ENCODE data around the gene CDH5. TPM values are rescaled to one million over a fixed set of nuclear protein-coding genes. Genes with fewer than 3 reads are reported as not detected.

Gene CDH5
- total RNA-seq, 1 donor from 2014 or later, result 28.5 TPM

DNA sequence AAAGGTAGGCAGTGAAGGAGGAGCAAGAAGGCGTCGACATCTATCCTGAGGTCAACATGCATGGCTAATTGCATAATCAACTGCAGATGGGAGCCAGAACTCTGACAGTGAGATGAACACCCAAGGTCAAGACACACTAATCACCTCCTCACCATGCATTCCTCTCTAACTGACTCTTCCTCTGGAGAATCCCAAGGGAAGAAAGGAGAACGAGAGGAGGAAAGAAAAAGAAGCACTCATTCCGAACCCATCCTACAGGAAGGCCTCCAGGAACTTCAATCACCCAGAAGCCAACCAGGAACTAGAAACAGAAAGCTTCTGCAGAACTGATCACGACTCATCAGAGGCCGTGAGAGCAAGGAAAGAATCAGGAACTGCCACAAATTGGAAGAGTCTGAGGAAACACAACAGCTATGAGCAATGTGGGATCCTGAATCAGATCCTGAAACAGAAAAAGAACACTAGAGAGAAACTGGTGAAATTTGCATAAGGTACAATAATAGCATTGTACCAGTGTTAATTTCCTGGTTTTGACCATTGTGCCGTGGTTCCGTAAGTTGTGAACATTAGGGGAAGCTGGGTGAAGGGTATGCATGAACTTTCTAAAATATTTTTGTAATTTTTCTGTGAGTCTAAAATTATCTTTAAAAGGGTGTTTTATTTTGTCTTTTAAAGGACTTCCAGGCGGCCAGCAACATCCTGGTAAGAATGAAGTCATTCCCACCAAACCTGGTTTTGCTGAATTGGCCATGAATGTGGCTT lies 50.6 kb downstream of the CDH5 start:
- DNase-seq, result no peak

DNA sequence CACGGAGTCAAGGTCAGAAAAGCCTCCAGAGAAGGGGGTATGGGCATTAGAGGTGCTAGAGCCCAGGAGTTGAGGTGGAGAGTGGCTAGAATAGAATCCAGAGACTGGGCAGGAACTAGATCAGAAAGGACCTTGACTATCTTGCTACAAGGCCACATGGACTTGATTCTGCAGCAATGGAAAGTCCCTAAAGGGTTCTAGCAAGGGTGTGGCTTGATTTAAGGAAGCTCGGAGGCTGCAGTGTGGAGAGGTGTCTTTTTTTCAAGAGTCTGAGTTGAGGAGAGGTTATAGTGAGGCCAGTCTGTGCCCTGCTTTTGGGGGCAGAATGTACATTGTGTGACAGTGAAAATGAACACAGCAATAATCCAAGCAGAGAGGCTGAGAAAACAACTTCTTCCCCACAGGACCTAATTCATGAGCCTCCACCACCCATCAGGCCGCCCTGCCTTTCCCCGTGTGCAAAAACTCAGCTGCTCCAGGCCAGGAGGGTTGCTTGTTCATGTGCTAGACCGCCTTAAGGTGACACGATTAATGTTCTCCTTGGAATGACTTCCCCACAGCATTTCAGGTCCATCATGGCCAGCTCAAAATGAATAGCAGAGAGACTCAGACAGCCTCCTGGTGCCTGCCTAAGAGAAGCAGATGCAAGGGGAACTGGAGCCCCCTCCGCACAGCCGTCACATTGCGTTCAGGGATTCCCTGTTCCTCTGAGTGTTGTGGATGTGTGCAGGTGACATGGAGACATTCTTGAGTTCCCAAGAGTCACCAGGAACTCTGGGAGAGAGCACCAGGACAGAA lies 51.9 kb downstream of the CDH5 start:
- no peak for DNase-seq

DNA sequence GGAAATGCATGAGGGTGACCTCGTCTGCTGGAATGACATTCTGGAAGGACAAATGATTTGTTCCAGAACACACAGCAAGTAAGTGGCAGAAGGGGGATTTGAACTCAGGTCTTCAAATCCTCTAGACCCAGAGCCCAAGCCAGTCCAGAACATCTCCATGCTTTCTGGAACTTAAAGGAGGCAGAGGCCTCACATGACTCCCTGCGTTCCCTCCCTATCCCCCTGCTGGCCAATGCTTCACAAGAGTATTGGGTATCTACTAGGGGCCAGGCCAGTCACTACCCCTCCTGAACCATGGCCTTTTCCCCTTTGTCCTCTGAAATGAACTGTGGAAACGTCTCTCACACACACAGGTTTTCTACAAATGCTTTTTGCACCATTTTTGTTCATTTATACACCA lies 53.0 kb downstream of the CDH5 start:
- no peak for DNase-seq

DNA sequence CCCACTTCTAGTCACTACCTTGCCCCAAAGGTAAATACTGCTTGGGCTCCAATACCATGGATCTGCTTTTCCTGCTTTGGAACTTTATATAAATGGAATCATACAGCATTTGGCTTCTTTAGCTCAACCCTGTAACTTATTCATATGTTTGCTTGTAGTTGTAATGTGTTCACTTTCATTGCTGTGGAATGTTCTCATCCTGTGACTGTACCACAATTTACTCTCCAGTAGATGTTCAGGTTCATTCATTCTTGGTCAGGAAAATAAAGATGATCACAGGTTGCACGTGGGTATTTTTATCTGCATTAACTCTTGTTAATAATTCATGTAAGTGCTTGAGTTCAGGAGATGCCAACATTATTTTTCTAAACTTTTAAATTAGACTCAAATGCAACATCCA lies 53.9 kb downstream of the CDH5 start:
- DNase-seq, result no peak

DNA sequence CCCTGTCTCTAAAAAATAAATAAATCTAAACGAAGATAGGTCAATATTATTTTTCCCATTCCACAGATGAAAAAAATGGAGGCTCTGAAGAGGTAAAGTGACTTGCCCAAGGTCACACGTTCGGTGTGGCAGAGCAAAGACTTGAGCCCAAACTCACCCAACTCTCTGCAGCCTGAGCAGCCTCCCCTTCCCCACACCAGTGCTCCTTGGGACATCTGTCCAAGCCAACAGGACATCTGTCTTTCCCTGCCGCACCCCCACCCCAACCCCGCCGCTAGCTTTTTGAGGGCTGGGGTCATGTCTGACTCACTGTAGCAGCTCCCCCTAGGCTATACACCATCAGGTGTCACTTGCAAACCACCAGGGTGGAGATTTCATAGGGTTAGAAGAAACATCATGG lies 55.4 kb downstream of the CDH5 start:
- no peak for DNase-seq

DNA sequence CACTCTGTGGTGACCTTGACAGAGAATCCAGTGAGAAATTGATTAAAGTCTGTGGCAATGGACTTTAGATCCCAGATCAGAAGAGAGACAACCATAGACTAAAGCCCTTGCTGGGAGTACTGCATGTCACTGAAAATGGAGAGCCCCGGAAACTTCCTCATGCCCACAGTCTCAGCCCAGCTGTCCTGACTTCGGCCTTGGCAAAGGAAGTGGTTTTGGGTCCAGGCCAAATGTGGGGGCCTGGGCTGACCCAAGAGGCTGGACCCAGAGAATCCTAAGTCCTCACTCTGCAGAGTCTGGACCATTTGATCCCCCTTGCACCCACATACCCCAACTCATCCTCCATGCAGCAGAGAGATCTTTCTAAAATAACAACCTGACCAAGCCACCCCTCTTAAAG lies 55.9 kb downstream of the CDH5 start:
- no peak for DNase-seq

DNA sequence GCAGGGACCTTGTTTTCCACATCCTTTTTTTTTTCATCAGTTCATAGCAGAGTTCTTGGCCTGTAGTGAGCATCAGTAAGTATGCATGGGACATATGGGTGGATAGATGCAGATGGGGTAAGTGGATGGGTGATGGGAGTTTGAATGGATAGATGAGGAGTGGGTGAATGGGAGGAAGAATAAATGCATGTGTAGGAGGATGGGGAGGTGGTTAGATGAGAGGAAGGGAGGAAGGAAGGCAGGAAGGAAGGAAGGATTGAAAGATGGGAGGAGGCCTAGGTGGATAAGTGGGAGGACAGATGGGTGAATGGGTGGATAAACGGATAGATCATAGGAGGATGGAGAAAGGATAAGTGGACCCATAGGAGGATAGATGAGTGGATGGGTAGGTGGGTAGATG lies 56.7 kb downstream of the CDH5 start:
- no peak for DNase-seq

DNA sequence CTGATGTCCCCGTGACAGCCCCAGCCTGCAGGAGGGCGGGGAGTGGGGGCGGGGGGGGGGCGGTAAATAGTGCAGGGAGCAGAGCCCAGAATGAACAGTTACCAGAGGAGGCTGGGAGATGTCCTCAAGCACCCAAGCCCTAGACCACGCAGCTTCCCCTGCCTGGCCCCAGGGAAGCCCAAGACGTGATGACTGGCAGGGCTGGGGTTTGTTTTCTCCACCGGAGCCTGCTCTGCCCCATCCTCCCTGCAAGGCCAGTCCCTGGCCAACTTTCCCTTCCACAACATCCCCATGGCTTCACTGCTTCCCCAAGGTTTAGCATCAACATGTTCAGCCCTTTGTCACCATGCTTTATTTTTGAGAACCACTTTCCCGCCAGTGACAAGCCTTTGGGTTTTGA lies 59.2 kb downstream of the CDH5 start:
- DNase-seq, result no peak

DNA sequence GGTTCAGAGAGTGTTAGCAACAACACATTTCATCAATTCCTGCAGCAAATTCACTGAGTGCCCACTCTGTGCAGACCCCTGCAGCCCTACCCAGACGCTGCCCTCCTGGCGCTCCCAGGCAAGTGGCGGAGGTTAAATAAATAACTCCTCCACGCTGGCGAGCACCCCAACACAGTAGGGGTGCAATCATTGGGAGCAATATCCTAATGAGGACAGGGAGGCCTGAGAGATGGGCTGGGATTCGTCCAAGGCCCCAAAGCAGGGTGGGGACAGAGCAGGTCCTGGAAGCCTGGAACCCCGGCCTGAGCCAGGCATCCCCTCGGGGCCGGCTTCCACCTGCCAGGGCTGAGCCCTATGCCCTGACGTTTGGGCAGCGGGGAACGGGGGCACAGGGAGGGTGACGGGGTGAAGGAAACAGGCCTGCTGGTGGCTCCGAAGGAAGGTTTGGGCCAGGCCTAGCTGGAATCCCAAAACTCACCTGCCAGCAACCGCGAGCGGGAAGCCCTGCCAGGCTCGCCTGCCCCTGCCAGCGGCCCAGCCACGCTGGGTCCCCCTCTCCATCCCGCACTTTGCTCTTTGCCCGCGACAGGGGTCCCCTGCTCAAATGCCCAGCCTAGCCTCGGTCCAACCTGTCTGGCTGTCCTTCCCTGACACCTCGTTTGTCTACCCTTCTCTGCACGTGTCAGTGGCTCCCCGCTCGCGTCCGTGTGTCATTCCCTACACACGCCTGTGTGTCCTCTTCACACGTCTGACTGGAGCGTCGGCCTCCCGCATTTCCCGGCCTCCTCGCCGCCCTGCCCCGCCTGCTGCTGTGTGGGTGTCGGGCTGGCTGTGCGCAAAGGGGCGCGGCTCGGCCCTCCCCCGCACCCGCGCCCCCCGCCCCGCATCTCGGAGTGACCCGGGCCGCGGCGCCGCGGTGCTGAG lies 59.9 kb downstream of the CDH5 start:
- no peak for DNase-seq

DNA sequence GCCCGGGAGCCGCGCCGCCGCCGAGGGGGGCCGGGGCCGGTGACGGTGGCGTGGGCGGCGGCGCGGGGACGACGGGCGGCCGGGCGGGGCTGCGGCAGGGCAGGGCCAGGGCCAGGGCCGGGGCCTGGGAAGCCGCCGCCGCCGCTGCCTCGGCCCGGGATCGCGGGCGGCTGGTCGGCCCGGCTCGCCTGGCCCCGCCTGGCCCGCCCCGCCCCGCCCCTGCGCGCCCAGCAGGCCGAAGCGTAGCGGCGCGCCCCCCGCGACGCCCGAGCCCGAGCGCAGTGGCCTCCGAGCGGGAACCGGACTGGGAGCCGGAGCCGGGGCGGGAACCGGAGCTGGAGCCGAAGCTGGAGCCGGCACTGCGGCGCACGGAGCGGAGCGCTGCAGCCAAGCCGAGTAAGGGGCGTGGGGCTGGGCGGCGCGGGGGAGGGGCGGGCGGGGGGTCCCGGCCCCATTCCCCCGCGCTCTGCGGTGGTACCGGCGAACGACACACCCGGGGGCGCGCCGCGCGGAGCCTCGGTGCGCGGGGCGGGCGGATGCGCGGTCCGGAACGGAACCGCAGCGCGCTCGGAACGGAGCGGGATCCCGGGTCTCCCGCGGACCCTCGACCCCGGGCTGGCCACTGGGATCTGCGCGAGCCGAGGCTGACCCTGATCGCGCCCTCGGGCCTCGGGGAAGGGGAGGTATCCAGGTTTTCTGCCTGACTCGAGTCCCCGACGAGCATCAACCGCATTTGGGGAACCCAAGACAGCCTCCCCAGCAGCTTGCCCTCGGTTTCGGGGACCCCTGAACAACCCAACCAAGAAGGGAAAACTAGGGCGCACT lies 60.8 kb downstream of the CDH5 start, which contains the start of gene BEAN1:
Gene BEAN1 (plus strand): TSS at position 260 of the 825 bp plus-strand sequence. CDS start 10,382 bp downstream, outside the sequence.
- DNase-seq, result no peak

DNA sequence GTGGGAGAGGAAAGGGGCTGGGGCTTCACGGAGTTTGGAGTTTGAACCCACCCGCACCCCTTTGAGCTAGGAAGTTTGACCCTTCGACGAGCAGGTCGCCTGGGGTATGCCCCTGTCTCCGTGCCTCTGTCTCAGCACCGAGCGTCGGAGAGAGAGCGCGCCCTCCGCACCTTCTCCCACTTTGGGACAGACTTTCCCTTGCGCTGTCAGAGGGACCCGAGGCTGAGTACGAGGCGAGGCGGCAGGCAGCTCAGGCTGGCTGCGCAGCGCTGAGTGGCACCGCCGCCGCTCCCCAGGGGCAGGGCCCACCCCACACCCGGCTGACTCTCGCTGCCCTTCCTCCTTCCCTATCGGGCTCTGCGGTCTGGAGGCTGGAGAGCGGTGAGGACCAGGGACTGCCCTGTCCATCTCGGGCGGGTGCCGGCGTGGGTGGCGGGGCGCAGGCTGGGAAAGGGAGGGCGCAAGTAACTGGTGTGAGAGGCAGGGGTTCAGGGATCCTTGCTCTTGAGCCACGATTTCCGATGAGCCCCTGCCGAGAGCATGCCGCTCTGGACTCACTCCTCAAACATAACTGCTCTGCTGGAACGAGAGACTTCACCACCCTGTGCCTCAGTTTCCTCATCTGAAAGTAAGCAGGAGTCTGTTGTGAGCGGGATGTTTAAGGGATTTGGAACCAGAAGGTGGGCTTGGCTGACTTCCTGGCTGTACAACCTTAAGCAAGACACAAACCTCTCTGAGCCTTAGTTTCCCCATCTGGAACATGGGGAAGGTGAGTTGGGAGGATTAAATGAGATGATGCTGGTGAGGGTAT lies 61.6 kb downstream of the CDH5 start:
- DNase-seq, result no peak

DNA sequence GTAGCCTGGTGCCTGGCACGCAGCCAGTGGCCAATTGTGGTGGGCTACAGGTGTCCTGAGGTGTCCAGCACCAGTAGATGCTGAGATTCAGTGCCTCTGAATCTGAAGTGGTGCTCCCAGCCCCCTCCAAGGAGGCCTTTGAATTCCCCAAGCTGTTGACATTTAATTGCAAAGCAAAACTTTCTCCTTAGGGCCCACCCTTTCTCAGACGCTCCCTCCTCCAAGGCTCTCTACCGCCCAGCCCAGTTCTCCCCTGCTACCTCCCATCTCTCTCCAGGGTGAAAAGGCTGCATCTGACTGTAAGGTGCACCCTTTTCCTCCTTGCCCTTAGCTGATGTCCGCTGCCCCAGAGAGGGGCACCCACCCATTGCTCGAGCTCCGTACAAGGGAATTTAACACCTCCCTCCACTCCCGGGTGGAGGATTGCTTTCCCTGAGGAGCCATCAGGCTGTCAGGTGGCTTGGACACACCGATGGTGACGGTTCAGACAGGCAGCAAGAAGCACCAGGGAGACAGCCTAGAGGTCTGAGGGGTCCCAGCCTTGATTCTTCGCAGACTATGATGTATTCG lies 62.3 kb downstream of the CDH5 start:
- no peak for DNase-seq

DNA sequence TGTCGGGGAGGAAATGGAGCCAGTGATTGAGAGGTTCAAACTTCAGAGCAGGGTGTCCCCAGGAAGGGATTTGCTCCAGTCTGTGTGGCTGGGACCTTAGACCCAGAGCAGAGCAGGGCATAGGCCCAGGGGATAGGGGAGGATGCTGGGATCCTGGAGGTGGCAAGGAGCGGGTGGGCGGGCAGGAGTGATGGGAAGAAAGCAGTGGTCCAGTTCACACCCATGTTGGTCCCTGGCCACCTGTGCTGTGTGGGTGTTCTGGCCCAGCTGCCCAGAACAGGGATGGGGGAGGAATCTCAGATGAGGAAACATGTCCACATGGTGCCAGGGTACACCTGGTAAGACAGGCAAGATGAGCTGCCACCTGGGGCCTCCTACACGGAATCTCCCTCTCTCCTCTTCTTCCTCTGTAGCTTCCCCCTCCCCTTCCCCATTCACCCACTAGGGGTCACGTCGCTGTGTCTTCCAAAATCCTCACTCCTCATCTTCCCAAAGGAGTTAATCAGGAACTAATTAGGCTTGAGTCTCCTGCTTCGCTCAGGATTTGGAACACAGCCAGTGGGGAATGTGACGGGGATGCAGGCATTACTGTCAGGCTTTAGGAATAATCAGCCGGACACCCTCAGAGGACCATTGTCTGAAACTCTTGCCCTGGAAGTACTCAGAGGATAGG lies 62.9 kb downstream of the CDH5 start:
- DNase-seq, result no peak

DNA sequence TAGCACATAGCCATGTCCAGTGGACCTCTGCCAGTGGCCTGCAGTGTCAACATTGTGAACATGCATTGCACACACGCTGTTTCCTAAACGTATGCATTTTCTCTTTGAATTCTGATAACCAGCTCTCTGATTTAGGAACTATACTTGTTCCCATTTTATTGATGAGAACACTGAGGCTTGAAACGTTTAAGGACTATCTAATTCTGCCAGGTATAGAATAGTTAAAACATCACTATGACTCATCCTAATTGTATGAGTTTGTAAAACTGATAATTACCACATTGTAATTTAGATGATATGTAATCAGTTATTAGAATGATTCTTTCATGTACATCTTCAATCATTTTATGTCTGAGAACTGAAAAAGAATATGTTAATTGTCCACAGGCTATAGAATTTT lies 63.7 kb downstream of the CDH5 start:
- no peak for DNase-seq

DNA sequence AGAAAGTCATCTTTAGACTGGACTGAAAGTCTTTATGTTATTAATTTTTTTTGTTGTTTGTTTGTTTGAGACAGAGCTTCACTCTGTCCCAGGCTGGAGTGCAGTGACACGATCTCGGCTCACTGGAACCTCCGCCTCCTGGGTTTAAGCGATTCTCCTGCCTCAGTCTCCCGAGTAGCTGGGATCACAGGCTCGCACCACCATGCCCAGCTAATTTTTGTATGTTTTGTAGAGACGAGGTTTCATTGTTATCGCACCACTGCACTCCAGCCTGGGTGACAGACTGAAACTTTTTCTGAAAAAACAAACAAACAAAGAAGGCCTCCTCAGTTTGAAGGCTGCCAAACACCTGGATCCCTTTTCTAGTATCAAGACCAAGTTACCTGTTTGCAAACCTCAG lies 65.3 kb downstream of the CDH5 start:
- no peak for DNase-seq

DNA sequence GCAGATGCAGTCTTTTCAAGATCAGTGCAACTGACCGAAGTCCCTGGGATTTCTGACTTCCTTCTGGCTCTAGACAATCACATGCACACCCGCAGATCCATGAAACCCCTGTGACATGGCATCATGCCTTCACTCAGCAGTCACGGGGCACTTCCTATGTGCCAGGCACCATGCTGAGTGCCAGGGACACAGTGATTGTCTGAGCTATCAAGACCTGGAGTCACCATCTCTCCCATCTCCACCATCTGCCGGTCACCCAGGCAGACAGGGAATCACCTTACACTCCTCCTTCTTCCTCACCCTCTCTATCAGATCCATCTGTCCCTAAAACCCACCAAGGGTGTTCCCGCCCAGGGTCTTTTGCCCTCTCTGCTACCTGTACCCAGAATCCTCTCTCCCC lies 65.9 kb downstream of the CDH5 start:
- DNase-seq, result no peak

DNA sequence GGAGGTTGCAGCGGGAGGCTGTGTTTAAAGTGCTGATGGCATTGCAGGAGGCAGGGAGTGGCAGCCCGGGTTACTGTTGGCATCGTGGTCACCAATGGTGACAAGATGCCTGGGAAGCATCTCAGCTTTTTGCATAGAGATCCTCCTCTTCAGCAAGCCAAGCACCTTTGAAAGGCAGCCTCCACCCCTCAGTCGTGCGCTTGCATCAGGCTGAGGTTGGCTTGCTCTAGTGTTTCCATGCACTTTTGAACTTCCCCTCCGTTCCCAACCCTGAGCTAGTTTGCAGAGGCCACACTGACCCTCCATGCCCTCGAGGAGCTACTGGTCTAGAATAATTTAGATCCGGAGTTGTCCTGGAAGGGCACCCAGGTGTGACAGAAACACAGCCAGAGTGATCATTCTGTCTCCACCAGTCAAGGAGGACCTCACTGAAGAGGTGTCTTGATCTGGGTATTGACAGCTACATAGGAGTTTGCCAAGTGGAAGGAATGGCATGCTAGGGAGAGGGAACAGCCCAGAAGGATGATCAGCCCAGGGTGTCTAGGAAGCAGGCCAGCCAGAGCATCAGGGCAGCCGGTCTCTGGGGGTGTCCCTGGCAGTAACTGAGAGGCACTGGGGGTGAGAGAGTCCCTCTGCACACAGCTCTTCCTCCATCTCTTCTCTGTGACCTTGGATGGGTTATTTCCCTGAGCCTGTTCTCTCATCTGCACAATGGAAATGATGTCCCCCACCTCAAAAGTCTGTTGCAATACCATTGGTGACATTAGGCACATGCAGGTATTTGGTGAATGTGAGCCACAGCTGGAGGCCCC lies 68.3 kb downstream of the CDH5 start:
- no peak for DNase-seq

DNA sequence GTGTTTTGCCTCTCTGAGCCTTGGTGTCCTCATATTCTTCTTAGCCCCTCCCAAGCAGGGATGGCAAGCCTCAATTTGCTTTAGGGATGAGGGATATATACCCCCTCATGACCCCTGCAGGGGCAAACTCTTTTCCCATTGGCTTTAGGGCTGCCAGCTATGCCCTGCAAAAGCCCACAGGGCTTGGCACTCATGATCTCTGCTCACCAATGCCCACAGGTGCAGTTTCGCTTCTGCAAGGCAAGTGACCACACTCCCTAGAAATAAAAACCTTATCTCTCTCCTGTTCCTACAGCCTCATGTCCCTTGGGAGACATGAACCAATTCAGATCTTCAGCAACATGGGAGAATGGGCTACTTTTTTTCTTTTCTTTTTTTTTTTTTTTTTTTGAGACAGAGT lies 69.4 kb downstream of the CDH5 start:
- DNase-seq, result no peak

DNA sequence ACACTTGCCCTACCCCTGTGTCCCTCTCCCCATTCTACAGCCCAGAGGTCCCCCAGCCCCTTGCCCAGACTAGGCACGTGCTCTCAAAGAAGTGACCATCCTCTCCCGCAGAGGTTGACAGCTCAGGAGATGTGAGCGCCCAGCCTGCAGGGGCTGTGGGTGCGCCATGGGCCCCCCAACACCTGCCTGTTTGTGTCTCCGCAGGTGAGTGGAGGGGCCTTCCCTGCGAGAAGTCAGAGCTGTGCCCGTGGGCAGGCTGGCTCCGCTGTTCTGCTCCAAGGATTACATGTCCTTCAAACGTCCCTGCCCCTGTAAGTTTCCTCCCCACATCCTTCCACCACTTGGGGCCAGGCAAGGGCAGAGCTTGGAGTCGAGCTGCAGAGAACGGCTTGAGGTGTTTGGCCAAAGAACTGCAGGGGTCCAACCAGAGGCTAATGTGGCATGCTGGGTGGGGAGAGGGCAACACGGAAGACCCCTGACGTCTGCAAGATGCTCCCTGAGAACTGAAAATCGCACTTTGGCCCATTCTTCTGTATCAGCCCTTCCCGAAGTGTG lies 71.0 kb downstream of the CDH5 start:
- DNase-seq, result no peak
